NCI-H2107 treated with DMSO at 0.1 percent for 48 hours (cell line): ENCODE measurements around the gene CA10.

Experiments
- DNase-seq: peaks from one replicate; lab custom pipeline; 2025; ENCODE audit not compliant: unreplicated experiment; lab: John Stamatoyannopoulos, UW

The CA10 gene

DNA sequence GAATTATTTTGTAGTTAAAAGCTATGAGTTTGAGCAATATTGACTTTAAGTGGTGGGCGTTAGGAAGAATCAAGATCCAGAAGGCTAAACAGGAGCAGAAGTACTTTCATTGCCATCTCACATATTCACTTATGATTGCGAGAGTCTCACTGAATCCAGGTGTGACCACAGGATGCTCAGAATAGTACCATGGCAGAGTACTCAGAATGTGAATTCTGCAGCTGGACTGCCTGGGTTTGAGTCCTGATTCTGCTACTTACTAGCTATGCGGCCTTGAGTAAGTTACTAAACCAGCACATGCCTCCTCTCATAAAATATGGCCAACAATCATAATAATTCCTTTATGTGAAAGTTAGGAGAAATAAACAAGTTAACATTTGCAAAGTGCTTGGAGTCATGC, 109.5 kb downstream of the CA10 start:
- no peak for DNase-seq

DNA sequence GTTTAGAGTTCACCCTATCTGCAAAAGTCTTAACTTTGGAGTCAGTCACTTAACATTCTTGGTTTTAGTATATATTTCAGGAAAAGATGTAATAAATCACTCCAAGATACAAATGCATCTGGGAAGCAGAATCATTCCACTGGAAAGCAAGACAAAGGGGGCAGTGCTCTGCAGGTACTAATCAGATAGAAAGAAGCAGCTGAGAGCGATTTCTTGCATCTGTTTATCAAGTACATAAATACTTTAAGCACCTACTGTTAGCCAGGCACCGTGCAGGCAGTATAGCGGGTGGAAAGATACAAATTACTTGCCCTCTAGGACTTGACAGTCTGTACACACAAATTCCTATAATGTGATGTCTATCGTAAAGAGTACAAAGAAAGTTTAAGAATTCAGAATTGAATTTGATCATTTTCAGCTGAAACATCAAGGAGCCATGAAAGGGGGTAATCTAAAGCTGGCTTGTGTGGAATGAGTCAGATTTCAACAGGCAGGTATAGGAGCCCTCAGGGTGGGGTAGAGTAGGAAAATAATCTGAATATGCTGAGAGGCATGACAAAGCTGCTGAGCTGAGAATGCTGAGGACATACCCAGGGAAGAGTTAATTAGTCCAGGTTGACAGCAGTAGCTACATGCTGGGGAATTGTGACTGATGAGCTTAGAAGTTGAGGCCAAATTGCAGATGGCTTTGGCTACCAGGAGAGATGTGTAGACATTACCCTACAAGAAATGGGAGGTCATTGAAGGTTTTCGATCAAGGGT, 110.2 kb downstream of the CA10 start:
- no peak for DNase-seq

DNA sequence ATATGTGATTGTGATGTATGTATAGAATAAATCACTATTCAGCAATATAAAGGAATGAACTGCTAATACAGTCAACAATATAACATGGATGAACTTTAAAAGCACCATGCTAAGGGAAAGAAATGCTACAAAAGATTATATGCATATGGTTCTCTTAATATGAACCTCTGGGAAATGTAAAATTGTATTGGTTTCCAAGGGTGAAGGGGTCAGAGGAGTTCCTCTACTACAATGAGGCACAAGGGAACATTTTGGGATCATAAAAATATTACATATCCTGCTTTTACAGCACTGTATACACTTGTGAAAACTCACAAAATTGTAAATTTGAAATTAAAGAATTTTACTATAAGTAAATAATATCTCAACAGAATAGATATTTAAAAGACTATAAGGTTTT, 111.4 kb downstream of the CA10 start:
- DNase-seq: no peak

DNA sequence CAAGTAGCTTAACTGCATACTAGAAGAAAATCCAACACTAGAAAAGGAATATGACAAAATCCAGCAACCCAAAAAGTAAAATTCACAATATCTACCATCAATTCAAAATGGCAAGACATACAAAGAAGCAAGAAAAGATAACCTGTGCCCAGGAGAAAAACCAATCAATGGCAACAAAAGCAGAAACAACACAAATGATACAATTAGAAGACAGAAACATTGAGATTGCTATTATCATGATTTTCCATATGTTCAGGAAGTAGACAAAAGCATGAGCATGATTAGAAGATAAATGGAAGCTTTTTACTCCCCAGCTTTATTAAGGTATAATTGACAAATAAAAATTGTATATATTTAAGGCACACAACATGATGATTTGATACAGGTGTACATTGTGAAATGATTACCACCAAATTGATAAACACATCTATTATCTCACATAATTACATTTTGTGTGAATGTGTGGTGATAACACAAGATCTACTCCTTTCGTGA, 117.3 kb downstream of the CA10 start:
- no peak for DNase-seq

DNA sequence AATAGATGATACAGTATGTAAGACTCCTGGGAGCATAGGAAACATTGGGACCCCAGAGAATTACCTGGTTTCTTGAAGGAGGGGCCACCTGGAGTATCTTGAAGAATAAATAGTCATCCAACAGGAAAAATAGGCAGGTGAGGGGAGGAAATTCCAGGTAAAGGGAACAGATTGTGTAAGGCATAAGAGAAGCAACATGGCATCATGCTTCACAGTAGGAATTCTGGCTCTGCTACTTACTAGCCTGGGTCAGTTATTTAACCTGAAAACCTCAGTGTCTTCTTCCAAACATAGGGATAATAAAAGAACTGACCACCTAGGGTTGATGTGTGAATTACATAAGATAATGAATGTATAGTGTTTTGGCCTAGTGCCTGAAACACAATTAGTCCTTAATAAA, 122.1 kb downstream of the CA10 start:
- no peak for DNase-seq

DNA sequence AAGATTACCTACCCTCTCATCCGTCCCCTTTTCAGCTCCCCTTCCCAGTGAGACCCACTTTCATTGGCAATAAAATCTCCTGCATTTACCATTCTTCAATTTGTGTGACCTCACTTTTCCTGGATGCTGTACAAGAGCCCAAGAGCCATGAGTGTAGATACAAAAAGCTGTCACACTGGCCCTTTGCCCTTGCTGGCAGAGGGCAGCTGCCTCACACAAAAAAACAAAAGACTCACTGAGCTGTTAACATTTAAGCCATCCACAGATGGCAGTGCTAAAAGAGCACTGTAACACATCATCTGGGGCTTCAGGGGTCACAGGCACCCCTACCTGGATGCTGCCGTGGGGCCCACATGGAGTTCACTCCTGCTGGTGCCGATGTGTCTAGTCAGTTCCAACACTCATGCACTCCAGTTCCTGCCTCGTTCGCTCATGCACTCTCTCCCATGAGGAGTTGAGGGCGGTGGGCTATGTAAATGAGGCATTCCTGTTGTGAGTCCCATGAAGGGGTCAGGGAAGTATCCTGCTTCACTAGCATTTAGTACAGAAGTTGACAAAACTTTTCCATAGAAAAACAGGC, 123.1 kb downstream of the CA10 start:
- no peak for DNase-seq

DNA sequence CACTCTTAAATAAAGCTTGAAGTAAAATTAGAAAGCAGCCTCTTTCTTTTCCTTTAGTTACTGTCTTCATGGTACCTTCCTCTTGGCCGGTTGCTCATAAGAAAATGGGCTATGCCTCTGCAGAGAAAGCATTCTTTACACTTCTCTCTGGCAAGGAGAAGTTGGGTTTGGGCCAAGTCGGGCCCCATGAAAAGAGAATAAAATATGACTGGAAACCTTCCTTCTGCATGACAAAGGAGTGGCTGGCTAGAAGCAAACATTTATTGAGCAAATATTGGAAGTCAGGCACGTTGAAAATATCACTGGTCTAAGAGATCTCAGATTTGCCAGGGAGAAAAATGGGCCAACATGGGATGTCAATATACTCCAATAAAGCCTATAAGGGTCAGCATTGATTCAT, 126.1 kb downstream of the CA10 start:
- DNase-seq: no peak

DNA sequence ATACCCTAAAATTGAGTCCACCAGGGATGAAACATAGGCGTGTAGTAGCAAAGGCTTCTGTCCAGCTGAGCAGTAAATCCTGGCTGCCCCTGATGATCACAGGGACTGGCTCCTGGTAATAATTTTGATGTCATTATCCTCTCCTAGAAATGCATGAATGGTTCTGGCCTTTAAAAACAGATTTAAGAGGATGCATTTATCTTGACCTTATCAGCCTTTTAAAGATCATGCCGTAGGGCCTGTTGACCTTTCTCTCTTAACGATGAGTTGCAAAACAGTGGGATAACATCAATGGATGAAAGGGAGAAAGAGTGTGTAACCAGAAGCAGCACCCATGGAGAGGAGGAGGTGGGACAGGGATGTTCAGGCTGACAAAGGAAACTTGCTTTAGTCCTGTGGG, 128.5 kb downstream of the CA10 start:
- no peak for DNase-seq

DNA sequence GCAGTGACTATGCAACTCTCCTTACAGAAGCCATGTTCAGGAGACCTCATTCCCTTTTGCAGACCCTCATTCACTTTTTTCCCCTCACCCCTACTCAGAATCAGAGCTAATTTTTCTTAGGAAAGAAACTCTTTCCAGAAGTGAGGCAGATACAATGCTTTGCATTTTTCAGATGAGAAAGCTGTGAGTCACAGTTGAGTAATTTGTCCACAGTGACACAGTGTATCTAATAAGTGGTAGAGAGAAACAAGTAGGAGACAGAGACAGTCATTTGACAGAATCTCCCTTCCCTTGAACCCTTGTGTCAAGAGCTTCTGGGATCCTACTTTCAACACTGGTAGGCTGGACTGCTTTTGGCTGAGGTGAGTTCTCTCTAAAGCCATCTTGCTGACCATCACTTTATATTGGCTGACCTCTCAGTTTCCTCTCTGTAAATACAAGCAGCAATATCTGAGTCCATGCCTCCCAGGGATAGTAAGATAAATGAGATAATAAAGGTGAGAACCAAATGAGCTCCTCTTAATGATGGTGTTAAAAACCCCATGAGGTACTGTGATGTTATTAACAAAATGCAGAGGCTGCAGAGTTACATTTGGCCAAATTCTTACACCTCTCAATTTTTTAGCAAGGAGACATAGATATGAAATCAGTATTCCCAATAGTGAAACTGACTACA, 130.8 kb downstream of the CA10 start:
- DNase-seq: no peak

DNA sequence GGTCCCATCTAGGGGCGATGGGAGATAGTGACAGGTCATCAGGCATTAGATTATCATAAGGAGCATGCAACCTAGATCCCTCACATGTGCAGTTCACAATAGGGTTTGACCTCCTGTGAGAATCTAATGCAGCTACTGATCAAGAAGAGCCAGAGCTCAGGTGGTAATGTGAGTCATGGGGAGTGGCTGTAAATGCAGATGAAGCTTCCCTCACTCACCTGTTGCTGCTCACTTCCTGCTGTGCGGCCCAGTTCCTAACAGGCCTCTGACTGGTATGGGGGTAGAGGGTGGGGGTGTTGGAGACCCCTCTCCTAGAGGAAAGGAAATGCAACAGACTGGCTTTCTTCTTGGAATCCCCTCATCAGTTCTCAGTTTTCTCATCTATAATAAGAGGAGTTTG, 131.4 kb downstream of the CA10 start:
- no peak for DNase-seq

DNA sequence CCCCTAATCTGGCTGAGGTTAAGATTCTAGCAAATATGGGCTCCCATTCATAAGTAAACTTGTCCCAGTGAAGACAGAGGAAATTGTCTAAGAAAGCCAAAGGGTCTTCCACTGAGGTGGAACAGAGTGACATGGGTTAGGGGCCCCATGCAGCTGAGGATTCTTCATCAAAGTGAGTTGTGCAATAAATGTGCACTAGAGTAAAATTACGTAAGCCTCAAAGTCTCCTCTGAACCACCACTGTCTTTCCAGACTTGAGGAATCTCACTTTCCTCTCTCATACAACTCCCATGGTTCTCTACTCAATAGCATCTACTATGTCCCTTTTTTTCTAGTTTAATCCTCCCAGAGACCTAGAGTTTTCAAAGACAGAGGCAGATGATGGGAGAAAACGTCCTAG, 132.4 kb downstream of the CA10 start:
- no peak for DNase-seq

DNA sequence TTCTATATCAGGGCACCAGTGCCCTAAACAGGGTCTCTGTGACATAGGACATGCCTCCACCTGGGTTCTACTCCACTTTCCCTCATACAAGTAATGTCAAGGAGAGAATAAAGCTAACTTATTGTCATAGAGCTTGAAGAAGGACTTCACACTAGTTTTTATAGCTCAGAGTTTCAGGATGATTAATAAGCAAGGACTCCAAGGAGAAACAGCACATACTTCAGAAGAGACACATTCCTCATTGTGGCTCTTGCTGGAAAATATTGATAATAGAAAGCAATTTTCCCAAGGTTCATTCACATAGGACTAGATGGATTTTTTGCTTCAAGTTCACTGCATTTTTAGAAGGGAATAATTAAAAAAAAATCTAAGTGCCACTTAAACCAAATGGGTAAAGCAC, 133.3 kb downstream of the CA10 start:
- DNase-seq: no peak

DNA sequence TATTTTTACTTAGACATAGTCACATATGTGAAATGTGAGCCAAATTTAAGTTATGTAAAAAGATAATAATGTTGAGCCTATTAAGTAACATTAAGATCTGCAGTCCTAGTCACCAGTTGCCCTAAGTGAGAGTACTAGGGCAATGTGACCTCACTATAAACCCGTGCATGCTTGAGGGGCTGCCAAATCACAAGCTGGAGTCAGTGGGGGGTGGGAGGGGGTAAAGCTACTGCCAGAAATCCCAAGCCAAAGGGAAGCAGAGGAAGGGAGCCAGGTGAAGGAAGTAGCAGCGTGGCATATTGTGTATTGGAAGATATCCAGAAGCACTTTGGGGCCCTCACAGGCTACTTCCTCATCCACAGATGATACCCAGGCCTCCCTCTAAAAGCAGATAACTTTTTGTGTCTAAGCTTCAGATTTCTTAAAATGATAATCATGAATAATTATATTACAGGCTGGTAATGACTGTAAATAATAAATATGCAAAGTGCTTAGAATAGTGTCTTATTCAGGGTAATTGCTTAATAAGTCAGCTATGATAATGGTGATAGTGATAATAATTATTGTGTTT, 134.1 kb downstream of the CA10 start:
- no peak for DNase-seq

DNA sequence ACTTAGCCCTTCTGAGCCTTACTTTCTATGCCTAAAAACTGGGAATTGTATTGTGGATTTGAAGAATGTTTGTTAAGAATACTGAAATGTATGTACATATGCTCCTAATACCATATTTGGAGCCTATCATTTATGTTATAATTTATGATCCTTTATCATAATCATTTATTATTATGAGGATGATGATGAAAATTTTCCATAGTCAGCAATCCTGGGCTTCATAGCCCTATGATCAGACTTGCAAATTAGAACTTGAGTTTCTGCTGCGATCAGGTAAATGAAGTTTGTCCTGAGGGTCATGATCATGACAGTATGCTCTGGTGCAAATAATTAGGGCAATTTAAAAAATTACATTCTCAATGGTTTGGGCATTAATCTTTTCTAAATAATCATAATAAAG, 147.4 kb downstream of the CA10 start:
- no peak for DNase-seq

DNA sequence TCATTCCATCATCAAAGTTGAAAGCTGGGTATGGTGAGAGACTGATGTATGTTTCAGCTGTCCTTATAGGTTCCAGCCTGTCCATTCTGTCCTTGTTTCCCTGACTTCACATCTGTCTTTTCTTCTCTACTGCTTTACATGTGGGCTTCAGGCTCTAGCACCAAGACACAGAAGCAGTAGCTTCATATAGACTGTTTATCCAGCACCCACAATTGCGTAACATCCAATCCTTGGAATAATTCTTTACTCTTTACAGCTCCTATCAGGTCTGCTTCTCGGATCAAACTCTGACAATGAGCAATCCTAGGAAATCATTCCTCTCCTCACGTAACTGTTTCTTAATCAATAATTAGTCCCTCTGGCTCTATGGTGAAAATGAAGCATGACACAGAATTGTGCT, 158.9 kb downstream of the CA10 start:
- DNase-seq: no peak

DNA sequence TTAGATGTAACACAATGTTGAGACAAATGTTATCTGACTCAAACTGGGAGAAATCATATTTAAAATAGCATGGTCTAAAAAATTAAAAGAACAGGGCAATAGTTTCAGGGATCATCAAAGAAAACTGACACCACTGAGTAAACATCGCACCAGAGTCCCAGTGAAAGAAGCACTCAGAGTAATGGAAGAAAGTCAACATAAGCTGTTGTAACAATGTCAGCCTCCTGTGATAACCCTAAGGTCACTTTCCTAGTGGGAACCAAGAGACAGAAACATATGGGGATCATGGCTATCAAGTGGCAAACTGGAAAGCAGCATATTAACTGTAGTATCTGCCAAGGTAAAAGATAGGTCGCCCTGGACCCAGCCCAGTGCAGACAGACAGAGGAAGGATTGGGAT, 160.8 kb downstream of the CA10 start:
- no peak for DNase-seq

DNA sequence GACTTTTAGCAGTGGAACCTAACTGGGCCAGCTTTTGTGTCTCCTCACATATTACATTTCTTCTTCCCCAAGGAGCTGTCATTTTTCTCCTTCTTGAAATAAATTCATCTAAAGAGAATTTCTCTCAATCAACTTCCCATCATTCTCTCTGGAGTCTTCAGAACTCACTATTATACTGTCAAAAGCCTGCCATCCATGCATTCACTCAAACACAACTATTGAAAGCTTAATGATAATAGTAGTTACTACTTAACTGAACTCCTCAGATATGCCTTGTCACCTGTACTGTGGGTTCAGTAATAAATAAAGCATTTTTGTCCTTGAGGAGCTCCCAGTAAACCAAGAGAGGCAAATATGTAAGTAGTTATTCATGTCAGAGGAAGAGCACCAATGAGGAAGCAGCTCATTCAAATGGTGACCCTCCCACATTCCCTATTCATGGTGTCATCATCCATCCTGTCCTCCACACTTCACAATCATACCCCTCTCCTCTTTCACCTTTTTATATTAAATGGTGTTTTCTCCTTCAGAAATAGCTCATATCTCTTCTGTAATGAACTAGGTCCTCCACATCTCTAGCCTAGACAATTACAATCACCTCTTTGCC, 162.6 kb downstream of the CA10 start:
- no peak for DNase-seq

DNA sequence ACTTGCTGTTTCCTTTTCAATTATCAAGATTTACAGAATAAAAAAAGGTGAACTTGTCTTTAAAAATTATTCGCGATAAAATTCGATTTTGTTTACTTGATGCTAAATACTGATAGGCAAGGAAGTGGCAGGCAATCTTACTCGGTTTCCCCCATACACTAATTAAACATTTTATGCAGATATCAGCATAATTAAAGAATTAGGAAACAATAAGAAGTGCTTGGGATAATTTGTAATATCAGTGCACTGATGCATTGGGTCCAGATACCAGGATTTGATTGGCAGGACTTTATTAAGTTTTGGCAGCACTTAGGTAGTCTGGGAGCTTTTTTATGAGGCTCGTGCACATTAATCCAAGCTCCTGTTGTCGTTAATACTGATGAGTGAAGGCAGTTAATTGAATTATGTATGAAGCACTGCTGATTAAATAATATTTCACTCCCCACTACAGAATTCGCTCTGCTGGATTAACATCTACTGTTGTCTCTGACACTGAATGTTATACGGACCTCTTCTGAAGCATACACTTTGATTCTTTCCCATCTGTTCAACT, 165.6 kb downstream of the CA10 start:
- no peak for DNase-seq

DNA sequence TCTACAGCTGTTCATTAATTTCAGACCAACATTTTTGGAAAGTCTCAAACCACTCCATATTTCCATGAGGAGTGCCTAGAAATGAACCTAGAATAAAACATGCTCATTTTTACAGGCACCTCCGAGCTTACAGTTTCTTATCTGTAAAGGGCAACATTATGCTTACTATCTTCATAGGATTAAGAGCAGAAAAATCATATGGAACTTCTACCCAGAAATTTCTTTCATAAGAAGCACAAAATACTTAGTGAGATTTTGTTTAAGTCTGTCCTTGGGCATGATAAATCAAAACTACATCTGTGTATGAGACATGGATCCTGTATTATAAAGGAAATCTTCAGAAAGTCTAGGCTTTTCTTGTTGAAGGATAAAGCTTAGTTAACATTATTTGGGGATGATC, 187.4 kb downstream of the CA10 start:
- no peak for DNase-seq

DNA sequence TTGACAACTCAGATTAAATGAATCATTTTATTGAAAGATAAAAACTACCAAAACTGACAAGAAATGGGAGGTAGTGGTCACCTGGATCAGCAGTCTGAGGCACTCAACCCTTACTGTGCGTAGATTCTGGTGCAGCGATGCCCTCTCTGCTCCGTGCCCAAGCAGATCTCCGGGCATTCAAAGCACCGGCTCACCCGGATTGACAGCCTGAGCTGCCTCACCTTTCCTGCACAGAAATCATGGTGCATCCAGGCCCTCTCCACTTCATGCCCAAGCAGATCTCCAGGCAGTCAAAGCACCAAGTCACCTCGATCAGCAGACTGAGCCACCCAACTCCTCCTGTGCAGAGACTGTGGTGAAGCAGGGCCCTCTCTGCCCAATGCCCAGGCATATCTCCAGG, 196.8 kb downstream of the CA10 start:
- DNase-seq: no peak

DNA sequence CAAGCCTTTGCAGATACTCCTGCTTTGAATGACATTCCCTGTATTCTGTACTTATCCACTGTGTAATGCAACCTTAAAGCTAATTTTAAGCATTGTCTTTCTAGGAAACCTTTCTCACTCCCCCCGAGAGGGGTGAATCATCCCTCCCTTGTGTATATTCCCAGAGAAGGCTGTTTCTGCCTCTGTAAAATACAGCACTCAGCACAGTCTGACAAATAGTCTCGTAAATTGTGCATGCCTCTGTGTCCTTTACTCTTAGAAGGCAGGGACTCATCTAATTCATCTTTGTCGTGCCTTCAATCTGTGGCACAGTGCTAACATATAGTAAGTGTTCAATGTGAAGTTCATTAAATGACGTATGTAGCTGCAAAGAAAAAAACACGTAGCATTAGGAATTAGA, 200.7 kb downstream of the CA10 start:
- no peak for DNase-seq
